ENCODE data around the gene RFTN2.
"Not testable (repeated sequence)": the region's sequence is repeated elsewhere in the genome, so short reads cannot be mapped to it uniquely, and the experiment has no call there.

DNA sequence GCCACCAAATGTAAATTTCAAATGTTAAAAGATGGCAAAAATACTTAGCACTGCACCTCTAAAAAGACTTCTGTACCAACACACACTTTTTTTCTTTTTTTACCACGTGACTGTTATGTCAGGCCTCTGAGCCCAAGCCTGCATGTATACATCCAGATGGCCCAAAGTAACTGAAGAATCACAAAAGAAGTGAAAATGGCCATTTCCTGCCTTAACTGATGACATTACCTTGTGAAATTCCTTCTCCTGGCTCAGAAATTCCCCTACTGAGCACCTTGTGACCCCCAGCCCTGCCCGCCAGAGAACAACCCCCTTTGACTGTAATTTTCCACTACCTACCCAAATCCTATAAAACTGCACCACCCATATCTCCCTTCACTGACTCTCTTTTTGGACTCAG is 97.1 kb downstream of the RFTN2 start:
- TF ChIP-seq POLR2A (IDR thresholded peaks at IDR 0.05) = not testable (repeated sequence)
- TF ChIP-seq, protein P1, sequence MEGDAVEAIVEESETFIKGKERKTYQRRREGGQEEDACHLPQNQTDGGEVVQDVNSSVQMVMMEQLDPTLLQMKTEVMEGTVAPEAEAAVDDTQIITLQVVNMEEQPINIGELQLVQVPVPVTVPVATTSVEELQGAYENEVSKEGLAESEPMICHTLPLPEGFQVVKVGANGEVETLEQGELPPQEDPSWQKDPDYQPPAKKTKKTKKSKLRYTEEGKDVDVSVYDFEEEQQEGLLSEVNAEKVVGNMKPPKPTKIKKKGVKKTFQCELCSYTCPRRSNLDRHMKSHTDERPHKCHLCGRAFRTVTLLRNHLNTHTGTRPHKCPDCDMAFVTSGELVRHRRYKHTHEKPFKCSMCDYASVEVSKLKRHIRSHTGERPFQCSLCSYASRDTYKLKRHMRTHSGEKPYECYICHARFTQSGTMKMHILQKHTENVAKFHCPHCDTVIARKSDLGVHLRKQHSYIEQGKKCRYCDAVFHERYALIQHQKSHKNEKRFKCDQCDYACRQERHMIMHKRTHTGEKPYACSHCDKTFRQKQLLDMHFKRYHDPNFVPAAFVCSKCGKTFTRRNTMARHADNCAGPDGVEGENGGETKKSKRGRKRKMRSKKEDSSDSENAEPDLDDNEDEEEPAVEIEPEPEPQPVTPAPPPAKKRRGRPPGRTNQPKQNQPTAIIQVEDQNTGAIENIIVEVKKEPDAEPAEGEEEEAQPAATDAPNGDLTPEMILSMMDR (IDR thresholded peaks at IDR 0.05) = not testable (repeated sequence)
